ENCODE measurements around the gene RFX4. TPM values are rescaled to one million over a fixed set of nuclear protein-coding genes. Genes with fewer than 3 reads are reported as not detected.

The RFX4 gene
- total RNA-seq, 4 donors from 2014 or later = not detected

- H3K4me3 ChIP-seq = no peak overlapping the region
- no peak for DNase-seq
- TF ChIP-seq CTCF (IDR thresholded peaks at IDR 0.05) (no peak), POLR2A (IDR thresholded peaks at IDR 0.05) (no peak), POLR2AphosphoS5 (IDR thresholded peaks at IDR 0.05) (no peak), EP300 (IDR thresholded peaks at IDR 0.05; ENCODE audit: low read depth) (no peak)
- no peak overlapping the region for H3K27ac ChIP-seq
- H3K36me3 ChIP-seq = no peaks in the 10 kb centered on the region
- H3K4me1 ChIP-seq = peaks cover 0 to 21% (median 8%) of the 10 kb centered on the region in 4 donors
- 73 to 83% methylated on average over 8 of the region's 8 CpGs for WGBS, 2 donors (ENCODE audit: low coverage in 1 of 2)
- in situ Hi-C loops (cut with MboI; ENCODE audit: low pct_ligation_motif_present in 1 of 4, low pct_unique_long_range_greater_than_20kb in 1 of 4, low sequenced_read_pairs in 3 of 4) (no loop called here), intact Hi-C loops (cut with DNase I; ENCODE audit: low total_unique reads) (no loop called here)
- H3K27me3 ChIP-seq = no peaks in the 10 kb centered on the region
- H3K9me3 ChIP-seq = no peaks in the 10 kb centered on the region
These were observed 160.6 kb downstream of the RFX4 start for GRCh38 chr12:106743270-106743988.

- Histone ChIP-seq H3K27ac (no peak overlapping the region), H3K4me1 (peaks cover 0 to 15% (median 7%) of the 10 kb centered on the region in 4 donors), H3K9me3 (no peaks in the 10 kb centered on the region), H3K36me3 (no peaks in the 10 kb centered on the region), H3K27me3 (no peaks in the 10 kb centered on the region), H3K4me3 (no peak overlapping the region)
- intact Hi-C loops (cut with DNase I; ENCODE audit: low total_unique reads) = no loop called here
- TF ChIP-seq POLR2A (IDR thresholded peaks at IDR 0.05) = no peak
- no peak for TF ChIP-seq POLR2AphosphoS5 (IDR thresholded peaks at IDR 0.05)
- TF ChIP-seq EP300 (IDR thresholded peaks at IDR 0.05; ENCODE audit: low read depth) = no peak
- no peak for TF ChIP-seq CTCF (IDR thresholded peaks at IDR 0.05)
- WGBS, 2 donors (ENCODE audit: low coverage in 1 of 2) = 73 to 79% methylated on average over 4 to 6 of the region's 6 CpGs
- in situ Hi-C loops (cut with MboI; ENCODE audit: low pct_ligation_motif_present in 1 of 4, low pct_unique_long_range_greater_than_20kb in 1 of 4, low sequenced_read_pairs in 3 of 4) = no loop called here
- no peak for DNase-seq
These were observed 161.8 kb downstream of the RFX4 start for GRCh38 chr12:106744600-106744999.

GRCh38 chr12:106745181-106745745, 162.5 kb downstream of the RFX4 start:
- no peaks in the 10 kb centered on the region for H3K27me3 ChIP-seq
- H3K27ac ChIP-seq = no peak overlapping the region
- no peaks in the 10 kb centered on the region for H3K36me3 ChIP-seq
- no peak overlapping the region for H3K4me3 ChIP-seq
- intact Hi-C loops (cut with DNase I; ENCODE audit: low total_unique reads) (no loop called here), in situ Hi-C loops (cut with MboI; ENCODE audit: low pct_ligation_motif_present in 1 of 4, low pct_unique_long_range_greater_than_20kb in 1 of 4, low sequenced_read_pairs in 3 of 4) (no loop called here)
- WGBS, 2 donors (ENCODE audit: low coverage in 1 of 2) = 75 to 78% methylated on average over 4 of the region's 4 CpGs
- H3K9me3 ChIP-seq = no peaks in the 10 kb centered on the region
- H3K4me1 ChIP-seq = peaks cover 0 to 8% (median 4%) of the 10 kb centered on the region in 4 donors
- TF ChIP-seq POLR2A (IDR thresholded peaks at IDR 0.05) = no peak
- no peak for TF ChIP-seq CTCF (IDR thresholded peaks at IDR 0.05)
- TF ChIP-seq POLR2AphosphoS5 (IDR thresholded peaks at IDR 0.05) = no peak
- TF ChIP-seq EP300 (IDR thresholded peaks at IDR 0.05; ENCODE audit: low read depth) = no peak
- DNase-seq = no peak

- H3K9me3 ChIP-seq = no peaks in the 10 kb centered on the region
- no peaks in the 10 kb centered on the region for H3K27me3 ChIP-seq
- in situ Hi-C loops (cut with MboI; ENCODE audit: low pct_ligation_motif_present in 1 of 4, low pct_unique_long_range_greater_than_20kb in 1 of 4, low sequenced_read_pairs in 3 of 4) = no loop called here
- H3K27ac ChIP-seq = no peak overlapping the region
- intact Hi-C loops (cut with DNase I; ENCODE audit: low total_unique reads) = no loop called here
- H3K36me3 ChIP-seq = no peaks in the 10 kb centered on the region
- TF ChIP-seq EP300 (IDR thresholded peaks at IDR 0.05; ENCODE audit: low read depth) = no peak
- TF ChIP-seq POLR2A (IDR thresholded peaks at IDR 0.05) = no peak
- TF ChIP-seq POLR2AphosphoS5 (IDR thresholded peaks at IDR 0.05) = no peak
- TF ChIP-seq CTCF (IDR thresholded peaks at IDR 0.05) = no peak
- no peak overlapping the region for H3K4me3 ChIP-seq
- H3K4me1 ChIP-seq = no peaks in the 10 kb centered on the region
- no peak for DNase-seq
- 83 to 85% methylated on average over 3 of the region's 3 CpGs for WGBS, 2 donors (ENCODE audit: low coverage in 1 of 2)
These were observed 165.2 kb downstream of the RFX4 start for GRCh38 chr12:106747973-106748436.
